Erythroblast (primary cell): Measurements from ENCODE around the gene PCDHA1.

ENCODE experiments used
- GATA1 ChIP-seq: IDR thresholded peaks from 2 replicates; pipeline ENCODE4 v1.6.1; 2011; ENCODE audit warnings: low read depth, mild to moderate bottlenecking, control low read depth, low read length, moderate library complexity
- POLR2A ChIP-seq: IDR thresholded peaks from 2 replicates; pipeline ENCODE4 v1.6.1; 2011; ENCODE audit warnings: mild to moderate bottlenecking, low read length

GRCh38 chr5:140767444-140767843 lies 18.5 kb upstream of the PCDHA1 start:
- TF ChIP-seq POLR2A (no peak), GATA1 (no peak)
